ENCODE results near the gene REXO2.

DNA sequence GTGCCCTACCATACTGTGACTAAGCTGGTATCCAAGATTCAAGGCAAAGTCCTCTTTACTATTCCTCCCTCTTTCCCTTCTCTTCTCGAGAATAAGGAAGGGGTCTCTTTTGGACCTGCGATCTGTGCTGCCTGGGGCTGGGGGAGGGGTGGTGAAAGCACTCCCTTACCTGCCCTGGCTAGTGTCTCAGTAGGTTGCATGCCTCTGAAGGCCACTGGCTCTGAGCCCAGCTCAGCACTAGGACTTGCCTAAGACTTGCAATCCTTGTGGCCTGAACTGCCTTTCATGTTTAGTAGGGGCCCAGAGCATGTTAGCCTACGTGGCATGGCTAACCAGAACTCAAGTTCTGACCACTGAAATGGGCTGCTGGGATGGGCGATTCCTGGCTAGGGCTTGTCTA is 13.0 kb upstream of the REXO2 start:
- TF ChIP-seq, protein P1, sequence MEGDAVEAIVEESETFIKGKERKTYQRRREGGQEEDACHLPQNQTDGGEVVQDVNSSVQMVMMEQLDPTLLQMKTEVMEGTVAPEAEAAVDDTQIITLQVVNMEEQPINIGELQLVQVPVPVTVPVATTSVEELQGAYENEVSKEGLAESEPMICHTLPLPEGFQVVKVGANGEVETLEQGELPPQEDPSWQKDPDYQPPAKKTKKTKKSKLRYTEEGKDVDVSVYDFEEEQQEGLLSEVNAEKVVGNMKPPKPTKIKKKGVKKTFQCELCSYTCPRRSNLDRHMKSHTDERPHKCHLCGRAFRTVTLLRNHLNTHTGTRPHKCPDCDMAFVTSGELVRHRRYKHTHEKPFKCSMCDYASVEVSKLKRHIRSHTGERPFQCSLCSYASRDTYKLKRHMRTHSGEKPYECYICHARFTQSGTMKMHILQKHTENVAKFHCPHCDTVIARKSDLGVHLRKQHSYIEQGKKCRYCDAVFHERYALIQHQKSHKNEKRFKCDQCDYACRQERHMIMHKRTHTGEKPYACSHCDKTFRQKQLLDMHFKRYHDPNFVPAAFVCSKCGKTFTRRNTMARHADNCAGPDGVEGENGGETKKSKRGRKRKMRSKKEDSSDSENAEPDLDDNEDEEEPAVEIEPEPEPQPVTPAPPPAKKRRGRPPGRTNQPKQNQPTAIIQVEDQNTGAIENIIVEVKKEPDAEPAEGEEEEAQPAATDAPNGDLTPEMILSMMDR (IDR thresholded peaks at IDR 0.05) = no peak
- no peak for TF ChIP-seq POLR2A (IDR thresholded peaks at IDR 0.05)

Data from uterus (tissue), 2 donors.